OCI-LY7 (cell line): ENCODE results near the gene SPATA13. TPM values are rescaled to one million over a fixed set of nuclear protein-coding genes. Genes with fewer than 3 reads are reported as not detected.

ENCODE experiments used
- BruUV-seq: library from RNA; stranded (reverse); fragments of 400-500 nt; replicated peaks from 2 replicates; lab custom pipeline; 2021; lab: Mats Ljungman, UMichigan
- CTCF ChIA-PET: fragments of 300-600 bp; sonication (Branson Sonifier 250); formaldehyde crosslinking; loops from one replicate; lab custom pipeline; 2022; ENCODE audit warnings: antibody characterized with exemption; ENCODE audit not compliant: unreplicated experiment; lab: Charles Lee
- POLR2A ChIA-PET: fragments of 300-600 bp; sonication (Branson Sonifier 250); formaldehyde crosslinking; loops from one replicate; lab custom pipeline; 2022; ENCODE audit warnings: antibody characterized with exemption; lab: Charles Lee
- DNase-seq: peaks from one replicate; pipeline ENCODE4 v3.0.0-alpha.2; 2015; ENCODE audit warnings: low spot score
- H2AFZ ChIP-seq: fragments of 200-600 bp; sonication (generic), shearing (Covaris generic); 2 replicates; pipeline ENCODE4 v1.6.1; 2014; ENCODE audit warnings: mild to moderate bottlenecking, antibody characterized with exemption, low read length, moderate library complexity
- H3K27ac ChIP-seq: fragments of 200-600 bp; sonication (generic); 2 replicates; pipeline ENCODE4 v1.5.1; 2014; ENCODE audit warnings: mixed run types, low read depth, mild to moderate bottlenecking, moderate library complexity, low read length, inconsistent platforms; ENCODE audit not compliant: poor library complexity, severe bottlenecking
- H3K36me3 ChIP-seq: fragments of 200-600 bp; sonication (generic); 2 replicates; pipeline ENCODE4 v1.6.1; 2014; ENCODE audit warnings: mild to moderate bottlenecking, antibody characterized with exemption, low read length, moderate library complexity, mixed read lengths; ENCODE audit not compliant: insufficient read depth
- H3K4me1 ChIP-seq: fragments of 200-600 bp; sonication (generic); 2 replicates; pipeline ENCODE4 v1.5.1; 2014; ENCODE audit warnings: mild to moderate bottlenecking, low read length; ENCODE audit not compliant: insufficient read depth, poor library complexity, severe bottlenecking
- H3K4me2 ChIP-seq: fragments of 200-600 bp; sonication (generic); 2 replicates; pipeline ENCODE4 v1.6.1; 2014; ENCODE audit warnings: mild to moderate bottlenecking, low read length
- H3K4me3 ChIP-seq: fragments of 200-600 bp; sonication (generic); 2 replicates; pipeline ENCODE4 v1.5.1; 2014; ENCODE audit warnings: mild to moderate bottlenecking, low read depth, low read length; ENCODE audit not compliant: poor library complexity, severe bottlenecking
- H3K79me2 ChIP-seq: fragments of 200-600 bp; sonication (generic); 2 replicates; pipeline ENCODE4 v1.6.1; 2016; ENCODE audit warnings: low read depth, mild to moderate bottlenecking, low read length, moderate library complexity, mixed read lengths; ENCODE audit not compliant: insufficient read depth
- H3K9me2 ChIP-seq: fragments of 200-600 bp; sonication (generic); 2 replicates; pipeline ENCODE4 v1.6.1; 2016; ENCODE audit warnings: mild to moderate bottlenecking, low read length, mixed read lengths; ENCODE audit not compliant: insufficient read depth
- H3K9me3 ChIP-seq: fragments of 200-600 bp; sonication (generic); 2 replicates; pipeline ENCODE4 v1.6.1; 2014; ENCODE audit warnings: mild to moderate bottlenecking, mixed run types, low read length, mixed read lengths
- H4K20me1 ChIP-seq: fragments of 200-600 bp; sonication (generic); 2 replicates; pipeline ENCODE4 v1.6.1; 2014; ENCODE audit warnings: mild to moderate bottlenecking, antibody characterized with exemption, low read length, moderate library complexity, mixed read lengths; ENCODE audit not compliant: insufficient read depth
- EZH2phosphoT487 ChIP-seq: fragments of 200-600 bp; sonication (generic); IDR thresholded peaks from 2 replicates; pipeline ENCODE4 v1.6.1; 2018; ENCODE audit warnings: low read depth, borderline replicate concordance, mild to moderate bottlenecking, mixed run types, antibody characterized with exemption, low read length, moderate library complexity, mixed read lengths
- intact Hi-C: fragments of 100-400 bp; cut with micrococcal nuclease; formaldehyde crosslinking; loops from one replicate; pipeline ENCODE4 v1.10.0; 2022; ENCODE audit not compliant: unreplicated experiment
- total RNA-seq, 2 experiments: library from RNA; depleted of rRNA in 1 of 2; stranded (reverse); fragments of >200 nt in 1 of 2; shearing (Covaris generic) in 1 of 2; gene quantifications; 2 replicates each; pipeline ENCODE4 v1.2.3, GENCODE V29; 2014 to 2022
- TF ChIP-seq, protein P1 (sequence below): fragments of 200-600 bp; sonication (generic); conservative IDR thresholded peaks from 2 replicates; pipeline ENCODE4 v1.5.1; 2014; ENCODE audit warnings: mild to moderate bottlenecking, antibody characterized with exemption, low read length, moderate library complexity, mixed read lengths

Gene SPATA13
- total RNA-seq, 2 experiments from 2014 or later: 3.8 to 32.4 TPM

DNA sequence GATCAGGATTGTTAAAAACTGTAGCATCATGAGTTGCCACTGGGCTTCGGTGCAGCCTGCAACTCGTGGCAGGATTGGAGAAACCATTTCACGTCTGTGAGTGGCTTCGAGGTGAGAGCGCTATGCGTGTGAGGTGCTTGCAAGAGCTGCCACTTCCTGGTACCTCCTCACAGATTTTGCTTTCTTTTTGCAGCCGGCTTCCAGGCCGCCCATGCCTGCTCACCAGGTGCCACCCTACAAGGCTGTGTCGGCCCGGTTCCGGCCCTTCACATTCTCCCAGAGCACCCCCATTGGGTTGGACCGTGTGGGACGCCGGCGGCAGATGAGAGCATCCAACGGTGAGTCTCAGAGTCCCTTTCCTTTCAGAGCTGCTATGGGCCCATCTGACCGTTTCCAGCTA is 91.0 kb downstream of the SPATA13 start:
- ChIA-PET POLR2A (interaction anchor here (0.6 kb wide), 1 partner anchor 783 kb away, joined by 3 read pairs; no protein-coding TSS in a partner anchor), CTCF (no interaction called here)
- H3K4me1 ChIP-seq: no peaks in the 10 kb centered on the region
- no TSS peak for BruUV-seq
- no peak overlapping the region for H3K27ac ChIP-seq
- intact Hi-C loops: no loop called here
- TF ChIP-seq, protein P1, sequence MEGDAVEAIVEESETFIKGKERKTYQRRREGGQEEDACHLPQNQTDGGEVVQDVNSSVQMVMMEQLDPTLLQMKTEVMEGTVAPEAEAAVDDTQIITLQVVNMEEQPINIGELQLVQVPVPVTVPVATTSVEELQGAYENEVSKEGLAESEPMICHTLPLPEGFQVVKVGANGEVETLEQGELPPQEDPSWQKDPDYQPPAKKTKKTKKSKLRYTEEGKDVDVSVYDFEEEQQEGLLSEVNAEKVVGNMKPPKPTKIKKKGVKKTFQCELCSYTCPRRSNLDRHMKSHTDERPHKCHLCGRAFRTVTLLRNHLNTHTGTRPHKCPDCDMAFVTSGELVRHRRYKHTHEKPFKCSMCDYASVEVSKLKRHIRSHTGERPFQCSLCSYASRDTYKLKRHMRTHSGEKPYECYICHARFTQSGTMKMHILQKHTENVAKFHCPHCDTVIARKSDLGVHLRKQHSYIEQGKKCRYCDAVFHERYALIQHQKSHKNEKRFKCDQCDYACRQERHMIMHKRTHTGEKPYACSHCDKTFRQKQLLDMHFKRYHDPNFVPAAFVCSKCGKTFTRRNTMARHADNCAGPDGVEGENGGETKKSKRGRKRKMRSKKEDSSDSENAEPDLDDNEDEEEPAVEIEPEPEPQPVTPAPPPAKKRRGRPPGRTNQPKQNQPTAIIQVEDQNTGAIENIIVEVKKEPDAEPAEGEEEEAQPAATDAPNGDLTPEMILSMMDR: no peak
- TF ChIP-seq EZH2phosphoT487: no peak
- H3K4me2 ChIP-seq: no peak overlapping the region
- no peaks in the 10 kb centered on the region for H3K36me3 ChIP-seq
- H4K20me1 ChIP-seq: no peaks in the 10 kb centered on the region
- no peak for DNase-seq
- no peaks in the 10 kb centered on the region for H3K9me2 ChIP-seq
- no peaks in the 10 kb centered on the region for H3K9me3 ChIP-seq
- no peak overlapping the region for H2AFZ ChIP-seq
- no peak overlapping the region for H3K4me3 ChIP-seq
- H3K79me2 ChIP-seq: no peaks in the 10 kb centered on the region

DNA sequence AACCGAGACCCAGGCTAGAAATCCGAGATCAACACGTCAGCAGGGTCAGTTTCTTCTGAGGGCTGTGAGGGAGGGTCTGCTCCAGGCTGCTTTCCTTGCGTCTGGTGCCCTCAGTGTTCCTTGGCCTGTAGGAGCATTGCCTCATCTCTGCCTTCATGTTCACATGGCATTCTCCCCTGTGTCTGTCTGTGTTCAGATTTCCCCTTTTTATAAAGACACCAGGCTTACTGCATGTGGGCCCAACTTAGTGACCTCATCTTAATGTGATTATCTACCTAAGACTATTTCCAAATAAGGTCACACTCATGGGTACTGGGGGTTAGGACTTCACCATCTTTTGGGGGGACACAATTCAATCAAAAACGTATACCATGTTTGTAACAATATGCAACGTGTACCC is 91.6 kb downstream of the SPATA13 start:
- Histone ChIP-seq H3K79me2 (no peaks in the 10 kb centered on the region), H3K27ac (no peak overlapping the region), H2AFZ (no peak overlapping the region), H3K9me3 (no peaks in the 10 kb centered on the region), H3K9me2 (no peaks in the 10 kb centered on the region), H3K4me1 (no peaks in the 10 kb centered on the region), H3K4me3 (no peak overlapping the region), H4K20me1 (no peaks in the 10 kb centered on the region), H3K36me3 (no peaks in the 10 kb centered on the region), H3K4me2 (no peak overlapping the region)
- BruUV-seq: no TSS peak
- TF ChIP-seq, protein P1: no peak
- intact Hi-C loops: no loop called here
- no peak for DNase-seq
- ChIA-PET CTCF (no interaction called here), POLR2A (no interaction called here)

DNA sequence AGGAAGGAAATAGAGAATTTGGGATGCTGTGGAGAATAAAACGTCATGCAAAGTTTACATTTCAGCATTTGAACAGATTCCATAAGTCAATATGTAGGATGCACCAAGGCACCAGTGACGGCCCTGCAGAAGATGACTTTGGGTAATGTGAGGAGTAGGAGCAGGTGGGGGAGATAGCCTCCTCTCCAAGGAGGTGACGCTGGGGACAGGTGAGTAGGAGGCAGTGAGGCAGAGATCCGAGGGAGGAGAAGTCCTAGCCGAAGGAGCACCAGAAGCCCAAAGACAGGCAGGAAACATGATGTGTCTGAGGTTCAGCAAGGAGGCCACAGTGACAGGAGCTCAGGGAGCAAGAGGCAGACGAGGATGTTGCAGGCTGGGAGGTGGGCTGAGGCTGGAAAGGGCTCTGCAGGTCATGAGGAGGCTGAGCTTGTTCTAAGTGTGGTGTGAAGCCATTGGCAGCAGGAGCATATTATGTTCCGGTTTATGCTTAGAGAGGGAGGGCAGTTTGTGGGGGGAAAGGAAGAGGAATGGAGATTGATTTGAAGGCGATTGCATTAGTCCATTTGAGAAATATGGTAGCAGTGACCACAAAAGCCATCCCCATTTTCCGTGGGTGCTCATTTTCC is 93.1 kb downstream of the SPATA13 start:
- H3K4me2 ChIP-seq: no peak overlapping the region
- no peaks in the 10 kb centered on the region for H3K9me2 ChIP-seq
- no peaks in the 10 kb centered on the region for H3K9me3 ChIP-seq
- POLR2A ChIA-PET: interaction anchor here (1.0 kb wide), 1 partner anchor 13 kb away, joined by 3 read pairs; no protein-coding TSS in a partner anchor
- H3K4me3 ChIP-seq: no peak overlapping the region
- DNase-seq: no peak
- H4K20me1 ChIP-seq: no peaks in the 10 kb centered on the region
- no TSS peak for BruUV-seq
- no peak overlapping the region for H2AFZ ChIP-seq
- CTCF ChIA-PET: no interaction called here
- no peaks in the 10 kb centered on the region for H3K36me3 ChIP-seq
- no peak for TF ChIP-seq EZH2phosphoT487
- TF ChIP-seq, protein P1: no peak
- no peaks in the 10 kb centered on the region for H3K4me1 ChIP-seq
- intact Hi-C loops: no loop called here
- no peak overlapping the region for H3K27ac ChIP-seq
- no peaks in the 10 kb centered on the region for H3K79me2 ChIP-seq
